ENCODE data around the gene DAB2IP.

DAB2IP gene

GRCh38 chr9:121731090-121731489, 79.7 kb downstream of the DAB2IP start:
- Histone ChIP-seq H3K9me3 (ENCODE audit: control insufficient read depth, insufficient read depth, low read depth, low read length) (no peaks in the 10 kb centered on the region), H3K4me3 (ENCODE audit: low read depth, low read length) (no peak overlapping the region), H3K27ac (ENCODE audit: extremely low read depth, low read depth, low read length) (no peak overlapping the region), H3K36me3 (ENCODE audit: control insufficient read depth in 2 of 2, insufficient read depth in 1 of 2, low read length in 2 of 2) (no peaks in the 10 kb centered on the region), H3K4me1 (ENCODE audit: control insufficient read depth, insufficient read depth, low read length) (no peaks in the 10 kb centered on the region; the same call in none of the 2 replicates)
- TF ChIP-seq ATF2 (tag by site-specific recombination; IDR thresholded peaks at IDR 0.05; ENCODE audit: low read depth) (no peak), ZNF391 (tag by site-specific recombination; IDR thresholded peaks at IDR 0.05; ENCODE audit: borderline replicate concordance, low read depth) (no peak), ZFHX2 (tag by site-specific recombination; conservative IDR thresholded peaks at IDR 0.05) (no peak), ZNF623 (tag by site-specific recombination; IDR thresholded peaks at IDR 0.05) (no peak), ZNF707 (tag by site-specific recombination; IDR thresholded peaks at IDR 0.05) (no peak), BCL11B (tag by site-specific recombination; IDR thresholded peaks at IDR 0.05; ENCODE audit: low read depth) (no peak), KLF9 (tag by site-specific recombination; IDR thresholded peaks at IDR 0.05; ENCODE audit: low read depth) (no peak), ZEB2 (tag by site-specific recombination; IDR thresholded peaks at IDR 0.05) (no peak), ZNF660 (tag by site-specific recombination; IDR thresholded peaks at IDR 0.05) (no peak), ZNF518A (tag by site-specific recombination; conservative IDR thresholded peaks at IDR 0.05; ENCODE audit: low read depth) (no peak), OVOL3 (tag by site-specific recombination; IDR thresholded peaks at IDR 0.05) (no peak)
- CTCF ChIA-PET: no interaction called here
- POLR2A ChIA-PET: no interaction called here

GRCh38 chr9:121731919-121732318, 80.5 kb downstream of the DAB2IP start:
- Histone ChIP-seq H3K9me3 (ENCODE audit: control insufficient read depth, insufficient read depth, low read depth, low read length) (no peaks in the 10 kb centered on the region), H3K36me3 (ENCODE audit: control insufficient read depth in 2 of 2, insufficient read depth in 1 of 2, low read length in 2 of 2) (no peaks in the 10 kb centered on the region), H3K27ac (ENCODE audit: extremely low read depth, low read depth, low read length) (no peak overlapping the region), H3K4me1 (ENCODE audit: control insufficient read depth, insufficient read depth, low read length) (no peaks in the 10 kb centered on the region; the same call in none of the 2 replicates), H3K4me3 (ENCODE audit: low read depth, low read length) (no peak overlapping the region)
- CTCF ChIA-PET: no interaction called here
- TF ChIP-seq ZNF549 (tag by site-specific recombination; IDR thresholded peaks at IDR 0.05): no peak
- no peak for TF ChIP-seq ZNF654 (tag by site-specific recombination; IDR thresholded peaks at IDR 0.05; ENCODE audit: low read depth)
- no peak for TF ChIP-seq SP3 (tag by site-specific recombination; IDR thresholded peaks at IDR 0.05)
- TF ChIP-seq SP7 (tag by site-specific recombination; IDR thresholded peaks at IDR 0.05): no peak
- POLR2A ChIA-PET: no interaction called here

- TF ChIP-seq ZFHX2 (tag by site-specific recombination; conservative IDR thresholded peaks at IDR 0.05) (peak; percentile 96), ZBTB11 (tag by site-specific recombination; conservative IDR thresholded peaks at IDR 0.05; ENCODE audit: low read depth) (no peak), EGR2 (tag by site-specific recombination; IDR thresholded peaks at IDR 0.05; ENCODE audit: low read depth) (peak; percentile 94)
- ChIA-PET CTCF (interaction anchor here (1.1 kb wide), 1 partner anchor 33 kb away, joined by 3 read pairs; no protein-coding TSS in a partner anchor), POLR2A (no interaction called here)
- H3K4me3 ChIP-seq (ENCODE audit: low read depth, low read length): no peak overlapping the region
- no peaks in the 10 kb centered on the region for H3K36me3 ChIP-seq (ENCODE audit: control insufficient read depth in 2 of 2, insufficient read depth in 1 of 2, low read length in 2 of 2)
- H3K27ac ChIP-seq (ENCODE audit: extremely low read depth, low read depth, low read length): no peak overlapping the region
- no peaks in the 10 kb centered on the region for H3K9me3 ChIP-seq (ENCODE audit: control insufficient read depth, insufficient read depth, low read depth, low read length)
- H3K4me1 ChIP-seq (ENCODE audit: control insufficient read depth, insufficient read depth, low read length): no peaks in the 10 kb centered on the region; the same call in none of the 2 replicates
These were observed 81.0 kb downstream of the DAB2IP start for GRCh38 chr9:121732389-121732788.
